HFF-Myc (cell line): Measurements from ENCODE around the gene LOXL1.
A peak's percentile ranks its signal among the peaks of the same experiment; 100 is the strongest.

Experiments
- DNase-seq: peaks from one replicate; pipeline ENCODE4 v3.0.0-alpha.2; 2011; ENCODE audit warnings: low read depth; ENCODE audit errors: extremely low read depth
- H3K4me3 ChIP-seq: replicated peaks from 2 replicates; pipeline ENCODE4 v1.5.1; 2011; ENCODE audit warnings: low read depth, mild to moderate bottlenecking, control low read depth, low read length
- TF ChIP-seq, protein P1 (sequence below): IDR thresholded peaks from 2 replicates; pipeline ENCODE4 v1.5.1; 2012; ENCODE audit warnings: mild to moderate bottlenecking, low read depth, low read length, control low read depth; ENCODE audit errors: missing control alignments

Gene LOXL1

DNA sequence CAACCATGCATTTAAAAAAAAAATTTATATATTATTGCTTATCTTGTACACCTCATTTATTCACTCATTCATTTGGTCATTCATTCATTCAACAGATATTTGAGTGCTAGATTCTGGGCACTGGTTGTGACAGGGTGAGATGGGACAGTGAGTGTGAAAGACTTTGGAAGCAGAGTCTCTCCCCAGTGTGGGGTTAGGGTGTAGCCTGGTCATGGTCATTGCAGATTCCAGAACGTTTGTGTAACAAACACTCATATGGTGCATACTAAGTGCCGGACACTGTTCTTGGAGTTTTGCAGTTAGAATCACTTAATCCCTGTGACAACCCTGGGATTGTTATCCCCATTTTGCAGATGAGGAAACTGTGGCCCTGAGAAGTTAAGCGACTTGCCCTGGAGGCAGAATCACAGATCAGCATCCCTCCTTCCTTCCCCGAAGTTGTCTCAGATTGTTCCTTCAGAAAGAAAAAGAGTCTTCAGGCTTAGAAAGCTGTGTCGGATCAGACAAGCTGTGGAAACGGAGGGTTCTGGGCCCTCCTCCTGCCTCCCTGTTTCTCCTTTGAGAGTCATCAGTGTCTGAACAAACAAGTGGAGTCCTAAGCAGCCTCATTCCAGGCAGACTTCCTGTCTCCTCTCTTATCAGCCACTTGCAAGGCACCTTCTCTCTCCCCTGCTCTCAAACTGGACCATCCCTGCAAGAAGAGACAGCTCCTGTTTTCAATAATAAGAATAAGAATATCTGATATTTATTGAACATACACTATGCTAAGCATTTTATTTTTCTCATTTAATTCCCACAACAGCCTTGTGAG lies 6.3 kb downstream of the LOXL1 start:
- DNase-seq = no peak
- no peak overlapping the region for H3K4me3 ChIP-seq
- TF ChIP-seq, protein P1, sequence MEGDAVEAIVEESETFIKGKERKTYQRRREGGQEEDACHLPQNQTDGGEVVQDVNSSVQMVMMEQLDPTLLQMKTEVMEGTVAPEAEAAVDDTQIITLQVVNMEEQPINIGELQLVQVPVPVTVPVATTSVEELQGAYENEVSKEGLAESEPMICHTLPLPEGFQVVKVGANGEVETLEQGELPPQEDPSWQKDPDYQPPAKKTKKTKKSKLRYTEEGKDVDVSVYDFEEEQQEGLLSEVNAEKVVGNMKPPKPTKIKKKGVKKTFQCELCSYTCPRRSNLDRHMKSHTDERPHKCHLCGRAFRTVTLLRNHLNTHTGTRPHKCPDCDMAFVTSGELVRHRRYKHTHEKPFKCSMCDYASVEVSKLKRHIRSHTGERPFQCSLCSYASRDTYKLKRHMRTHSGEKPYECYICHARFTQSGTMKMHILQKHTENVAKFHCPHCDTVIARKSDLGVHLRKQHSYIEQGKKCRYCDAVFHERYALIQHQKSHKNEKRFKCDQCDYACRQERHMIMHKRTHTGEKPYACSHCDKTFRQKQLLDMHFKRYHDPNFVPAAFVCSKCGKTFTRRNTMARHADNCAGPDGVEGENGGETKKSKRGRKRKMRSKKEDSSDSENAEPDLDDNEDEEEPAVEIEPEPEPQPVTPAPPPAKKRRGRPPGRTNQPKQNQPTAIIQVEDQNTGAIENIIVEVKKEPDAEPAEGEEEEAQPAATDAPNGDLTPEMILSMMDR = no peak

DNA sequence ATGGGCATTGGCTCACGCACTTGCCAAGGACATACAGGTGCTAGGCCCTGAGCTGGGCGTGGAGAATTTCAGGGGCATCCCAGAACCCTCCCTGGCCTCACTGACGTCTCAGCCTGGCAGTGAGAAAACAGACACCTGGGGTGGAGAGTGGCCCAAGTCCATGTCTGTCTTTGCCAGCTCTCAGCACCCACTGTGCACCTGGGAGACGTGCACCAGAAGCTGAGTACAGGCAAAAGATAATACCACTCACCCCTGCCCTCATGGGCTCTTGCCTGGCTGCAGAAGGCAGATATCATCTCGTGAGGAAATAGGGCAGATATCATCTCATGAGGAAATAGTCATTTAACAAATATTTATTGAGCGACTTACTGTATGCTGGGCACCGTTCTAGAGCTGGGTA lies 8.0 kb downstream of the LOXL1 start:
- DNase-seq = no peak
- no peak overlapping the region for H3K4me3 ChIP-seq
- TF ChIP-seq, protein P1 = no peak

DNA sequence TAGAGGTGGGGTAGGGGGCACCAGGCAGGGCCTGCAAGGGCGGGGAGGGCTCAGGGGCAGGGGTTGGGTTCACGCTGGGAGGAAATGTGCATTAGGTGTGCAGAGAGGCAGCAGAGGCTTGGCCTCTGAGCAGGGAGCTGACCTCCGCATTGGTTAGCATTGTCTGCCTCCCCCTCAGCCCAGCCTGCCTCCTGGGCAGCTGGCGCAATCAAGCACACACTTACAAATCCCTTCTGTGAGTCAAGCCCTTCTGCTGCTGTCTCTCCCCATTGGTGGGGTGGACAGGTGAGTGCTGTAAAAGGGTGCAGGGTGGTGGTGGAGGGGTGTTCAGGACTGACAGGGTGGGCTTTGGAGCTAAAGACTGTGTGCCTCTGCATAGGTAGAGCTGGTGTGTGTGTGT lies 9.3 kb downstream of the LOXL1 start:
- no peak for DNase-seq
- H3K4me3 ChIP-seq = no peak overlapping the region
- TF ChIP-seq, protein P1 = no peak

DNA sequence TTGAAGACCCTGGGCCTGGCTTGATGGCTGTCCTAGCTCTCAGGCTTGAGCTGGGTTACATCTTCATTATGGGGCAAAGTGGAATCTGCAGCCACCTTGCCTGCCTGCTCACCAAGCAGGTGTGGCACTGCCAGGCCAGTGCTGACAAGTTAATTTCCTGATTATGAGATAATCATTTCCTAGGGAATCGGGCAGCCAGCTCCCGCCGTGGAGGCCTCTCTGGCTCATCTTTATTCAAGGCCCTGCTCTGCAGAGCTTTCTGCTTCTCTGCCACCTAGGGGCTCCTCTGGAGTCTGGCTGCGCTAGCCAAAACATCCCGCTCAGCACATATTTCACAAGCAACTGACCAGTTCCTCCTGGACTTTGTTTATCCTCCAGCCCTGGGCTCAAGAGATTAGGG lies 9.9 kb downstream of the LOXL1 start:
- no peak overlapping the region for H3K4me3 ChIP-seq
- TF ChIP-seq, protein P1 = peak; percentile 4
- no peak for DNase-seq

DNA sequence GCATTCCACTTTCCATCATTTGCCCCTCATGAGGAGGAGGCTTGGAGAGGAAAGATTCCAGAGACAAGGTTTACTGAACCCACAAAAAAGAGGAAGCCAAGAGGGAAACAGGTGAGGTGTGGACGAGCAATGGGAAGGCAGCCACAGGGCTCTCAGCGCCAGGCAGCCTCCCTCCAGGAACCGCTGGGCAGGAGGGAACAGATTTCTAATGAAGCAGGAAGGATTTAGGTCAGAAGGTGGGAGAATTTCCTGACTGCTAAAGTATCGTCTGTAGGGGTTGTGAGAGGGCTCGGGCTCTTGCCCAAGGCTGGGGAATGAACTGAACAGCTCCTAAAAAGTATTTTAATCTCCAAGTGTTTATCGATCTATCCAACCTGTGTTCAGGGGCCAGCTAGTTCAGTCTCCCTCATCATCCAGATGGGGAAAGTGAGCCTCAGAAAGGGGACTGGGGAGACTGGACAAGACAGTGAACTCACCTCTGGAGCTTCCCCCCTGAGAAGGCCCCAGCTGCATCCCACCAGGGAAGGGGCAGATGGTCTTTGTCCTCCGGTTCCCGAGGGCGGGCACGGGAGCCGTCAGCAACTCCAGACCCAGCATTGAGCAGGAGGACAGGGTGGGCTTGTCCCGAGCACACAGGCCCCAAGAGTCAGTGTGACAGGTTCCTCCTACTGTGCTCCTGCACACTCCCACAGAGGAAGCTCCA lies 10.5 kb downstream of the LOXL1 start:
- no peak overlapping the region for H3K4me3 ChIP-seq
- DNase-seq = no peak
- TF ChIP-seq, protein P1 = no peak

DNA sequence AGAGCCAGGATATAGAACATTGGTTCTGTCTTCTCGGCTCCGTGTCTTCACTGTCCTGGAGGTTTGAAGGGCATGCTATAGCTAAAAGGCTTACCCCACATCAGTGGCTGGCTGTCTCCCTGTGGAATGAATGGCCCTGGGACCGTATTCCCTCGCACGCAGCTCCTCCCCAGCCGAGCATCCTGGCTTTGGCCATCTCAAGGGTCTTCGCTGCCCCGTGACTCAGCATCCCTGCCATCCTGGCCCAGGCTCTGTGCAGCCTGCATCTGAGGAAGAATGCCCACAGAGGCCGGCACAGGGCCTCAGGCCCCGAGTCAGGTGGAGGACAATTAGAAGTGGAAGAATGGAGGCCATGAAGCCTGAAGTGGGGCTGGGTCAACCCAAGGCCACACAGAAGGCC lies 11.0 kb downstream of the LOXL1 start:
- TF ChIP-seq, protein P1 = no peak
- DNase-seq = no peak
- no peak overlapping the region for H3K4me3 ChIP-seq
